ENCODE measurements around the gene MTIF2.
"Not testable (repeated sequence)": the region's sequence is repeated elsewhere in the genome, so short reads cannot be mapped to it uniquely, and the experiment has no call there.

The MTIF2 gene

DNA sequence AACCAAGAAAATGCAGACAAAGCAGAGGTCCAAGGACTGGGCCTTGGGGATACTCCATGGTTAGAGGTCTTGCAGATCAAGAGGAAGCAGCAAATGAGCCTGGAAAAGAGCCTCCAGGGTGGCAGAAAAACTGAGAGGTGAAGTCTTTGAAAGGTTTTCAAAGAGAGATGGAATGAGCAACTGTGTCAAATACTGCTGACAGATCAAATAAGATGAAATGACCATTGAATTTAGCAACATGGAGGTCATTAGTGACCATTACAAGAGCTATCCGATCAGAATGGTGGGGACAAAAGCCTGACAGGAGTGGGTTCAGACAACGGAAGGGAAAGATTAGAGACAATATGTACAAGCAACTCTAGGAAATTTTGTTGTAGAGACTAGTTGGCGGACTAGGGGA is 38.5 kb downstream of the MTIF2 start:
- no peak for DNase-seq (ENCODE audit: low read depth)
- H3K4me3 ChIP-seq (ENCODE audit: low read depth, low read length) = no peak overlapping the region
- TF ChIP-seq, protein P1, sequence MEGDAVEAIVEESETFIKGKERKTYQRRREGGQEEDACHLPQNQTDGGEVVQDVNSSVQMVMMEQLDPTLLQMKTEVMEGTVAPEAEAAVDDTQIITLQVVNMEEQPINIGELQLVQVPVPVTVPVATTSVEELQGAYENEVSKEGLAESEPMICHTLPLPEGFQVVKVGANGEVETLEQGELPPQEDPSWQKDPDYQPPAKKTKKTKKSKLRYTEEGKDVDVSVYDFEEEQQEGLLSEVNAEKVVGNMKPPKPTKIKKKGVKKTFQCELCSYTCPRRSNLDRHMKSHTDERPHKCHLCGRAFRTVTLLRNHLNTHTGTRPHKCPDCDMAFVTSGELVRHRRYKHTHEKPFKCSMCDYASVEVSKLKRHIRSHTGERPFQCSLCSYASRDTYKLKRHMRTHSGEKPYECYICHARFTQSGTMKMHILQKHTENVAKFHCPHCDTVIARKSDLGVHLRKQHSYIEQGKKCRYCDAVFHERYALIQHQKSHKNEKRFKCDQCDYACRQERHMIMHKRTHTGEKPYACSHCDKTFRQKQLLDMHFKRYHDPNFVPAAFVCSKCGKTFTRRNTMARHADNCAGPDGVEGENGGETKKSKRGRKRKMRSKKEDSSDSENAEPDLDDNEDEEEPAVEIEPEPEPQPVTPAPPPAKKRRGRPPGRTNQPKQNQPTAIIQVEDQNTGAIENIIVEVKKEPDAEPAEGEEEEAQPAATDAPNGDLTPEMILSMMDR (conservative IDR thresholded peaks at IDR 0.05; ENCODE audit: low read depth, low read length) = no peak

DNA sequence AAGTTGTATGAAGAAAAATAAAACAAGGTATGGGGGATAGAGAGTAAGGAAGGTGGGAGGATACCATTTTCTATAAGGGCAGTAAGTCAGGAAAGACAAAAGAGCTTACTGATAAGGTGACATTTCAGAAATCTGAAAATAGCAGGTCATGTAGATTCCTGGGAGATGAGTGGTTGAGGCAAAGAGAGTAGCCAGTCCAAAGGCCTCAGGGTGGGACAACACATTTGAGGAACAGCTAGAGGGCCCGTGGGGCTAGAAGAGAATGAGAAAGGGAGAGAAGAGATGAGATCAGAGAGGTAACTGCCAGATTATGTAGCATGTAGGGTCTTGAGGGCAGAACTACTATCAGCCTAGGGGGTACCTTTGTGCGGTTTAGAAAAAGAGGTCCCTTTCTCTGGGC is 39.8 kb downstream of the MTIF2 start:
- TF ChIP-seq, protein P1 (conservative IDR thresholded peaks at IDR 0.05; ENCODE audit: low read depth, low read length) = no peak

DNA sequence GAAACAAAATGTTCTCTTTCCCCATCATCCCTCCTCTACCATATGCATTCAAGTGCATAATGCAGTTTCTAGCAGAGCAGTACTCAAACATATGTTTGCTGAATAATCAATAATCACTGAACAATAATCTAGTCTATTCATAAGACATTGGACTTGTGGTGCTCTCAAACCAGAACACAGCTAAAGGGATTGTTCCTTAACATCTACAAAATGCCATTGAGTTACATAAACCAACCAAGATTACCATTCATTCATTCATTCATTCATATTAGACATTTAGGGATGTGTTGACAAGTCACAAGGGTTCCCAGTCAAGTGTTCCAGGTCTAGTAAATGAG is 40.8 kb downstream of the MTIF2 start:
- DNase-seq (ENCODE audit: low read depth) = no peak
- H3K4me3 ChIP-seq (ENCODE audit: low read depth, low read length) = no peak overlapping the region
- TF ChIP-seq, protein P1 (conservative IDR thresholded peaks at IDR 0.05; ENCODE audit: low read depth, low read length) = no peak

More for the DNA sequence above, 39.8 kb downstream of the MTIF2 start:
- no peak overlapping the region for H3K4me3 ChIP-seq (ENCODE audit: low read depth, low read length)
- DNase-seq (ENCODE audit: low read depth) = no peak

DNA sequence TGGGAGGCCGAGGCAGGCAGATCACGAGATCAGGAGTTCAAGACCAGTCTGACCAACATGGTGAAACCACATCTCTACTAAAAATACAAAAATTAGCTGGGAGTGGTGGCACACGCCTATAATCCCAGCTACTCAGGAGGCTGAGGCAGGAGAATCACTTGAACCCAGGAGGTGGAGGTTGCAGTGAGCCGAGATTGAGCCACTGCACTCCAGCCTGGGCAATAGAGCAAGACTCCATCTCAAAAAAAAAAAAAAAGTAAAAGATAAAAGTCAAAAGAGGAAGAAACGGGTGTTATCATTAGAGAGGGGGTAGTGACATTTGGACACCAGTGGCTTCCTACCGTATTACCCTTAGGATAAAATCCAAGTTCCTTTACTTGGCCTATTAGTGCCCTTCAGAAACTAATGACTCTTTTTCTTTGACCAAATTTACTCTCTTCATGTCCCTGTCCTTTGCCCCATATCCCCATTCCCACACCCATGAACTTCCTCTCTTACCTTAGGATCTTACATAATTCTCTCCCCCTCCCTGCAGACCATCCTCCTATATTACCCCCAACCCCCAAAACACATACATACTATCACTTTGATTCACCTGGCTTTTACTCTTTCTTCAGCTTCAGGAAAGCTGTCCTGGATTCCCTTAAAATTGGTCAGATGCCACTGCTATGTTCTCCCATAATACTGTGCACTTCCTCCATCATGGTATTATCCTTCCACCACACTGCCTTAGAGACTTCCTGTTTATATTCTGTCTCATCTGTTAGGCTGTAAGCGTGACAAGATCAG is 41.4 kb downstream of the MTIF2 start:
- DNase-seq (ENCODE audit: low read depth) = peak; percentile 59
- H3K4me3 ChIP-seq (ENCODE audit: low read depth, low read length) = not testable (repeated sequence)

DNA sequence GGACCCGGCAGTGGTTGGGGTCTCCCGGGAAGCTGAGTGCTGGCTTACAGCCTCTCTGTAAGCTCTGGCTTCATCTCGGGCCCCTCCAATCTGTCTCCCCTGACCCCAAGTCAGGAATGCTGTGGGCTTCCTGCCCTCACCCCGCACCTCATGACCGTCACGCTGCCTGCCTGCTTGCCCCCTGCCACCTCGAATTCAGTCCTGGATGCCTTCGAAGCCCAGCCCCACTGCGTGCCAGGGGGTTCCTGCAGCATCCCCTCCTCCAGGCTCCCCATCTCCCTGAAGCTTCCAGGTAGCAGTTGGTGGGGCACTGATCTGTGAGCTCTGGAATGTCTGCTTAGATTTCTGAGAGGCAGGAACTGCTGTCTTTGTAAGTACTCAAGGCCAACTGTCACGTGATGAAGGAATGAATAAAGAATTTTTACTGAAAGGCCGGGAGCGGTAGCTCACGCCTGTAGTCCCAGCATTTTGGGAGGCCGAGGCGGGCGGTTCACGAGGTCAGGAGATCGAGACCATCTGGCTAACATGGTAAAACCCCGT is 43.5 kb downstream of the MTIF2 start:
- DNase-seq (ENCODE audit: low read depth) = peak; percentile 11
- TF ChIP-seq, protein P1 (conservative IDR thresholded peaks at IDR 0.05; ENCODE audit: low read depth, low read length) = no peak
- no peak overlapping the region for H3K4me3 ChIP-seq (ENCODE audit: low read depth, low read length)

DNA sequence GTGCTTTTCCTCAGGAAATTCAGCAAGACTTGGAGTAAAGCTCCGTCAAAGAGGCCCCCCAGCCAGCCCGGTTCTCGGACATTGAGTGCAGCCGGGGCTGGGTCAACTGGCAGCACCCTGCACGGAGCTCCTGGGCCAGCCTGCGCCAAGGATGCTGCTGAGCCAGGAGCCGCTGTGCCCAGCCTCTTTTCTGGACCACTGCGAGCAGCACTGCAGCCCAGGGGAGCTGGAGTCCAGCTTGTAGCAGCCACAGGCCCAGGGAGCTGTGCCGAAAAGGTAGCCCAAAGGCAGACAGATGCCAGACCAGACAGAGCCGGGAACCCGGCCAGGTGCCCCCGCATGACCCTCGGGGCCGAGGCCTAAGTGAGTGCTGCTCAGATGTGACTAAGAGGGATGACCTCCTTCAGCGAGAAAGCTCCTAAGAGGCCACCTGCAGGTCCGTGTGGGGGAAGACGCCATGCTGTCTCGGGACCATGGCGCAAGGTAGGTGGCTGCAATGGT is 44.2 kb downstream of the MTIF2 start:
- TF ChIP-seq, protein P1 (conservative IDR thresholded peaks at IDR 0.05; ENCODE audit: low read depth, low read length) = no peak
- peak; percentile 4 for DNase-seq (ENCODE audit: low read depth)
- no peak overlapping the region for H3K4me3 ChIP-seq (ENCODE audit: low read depth, low read length)

DNA sequence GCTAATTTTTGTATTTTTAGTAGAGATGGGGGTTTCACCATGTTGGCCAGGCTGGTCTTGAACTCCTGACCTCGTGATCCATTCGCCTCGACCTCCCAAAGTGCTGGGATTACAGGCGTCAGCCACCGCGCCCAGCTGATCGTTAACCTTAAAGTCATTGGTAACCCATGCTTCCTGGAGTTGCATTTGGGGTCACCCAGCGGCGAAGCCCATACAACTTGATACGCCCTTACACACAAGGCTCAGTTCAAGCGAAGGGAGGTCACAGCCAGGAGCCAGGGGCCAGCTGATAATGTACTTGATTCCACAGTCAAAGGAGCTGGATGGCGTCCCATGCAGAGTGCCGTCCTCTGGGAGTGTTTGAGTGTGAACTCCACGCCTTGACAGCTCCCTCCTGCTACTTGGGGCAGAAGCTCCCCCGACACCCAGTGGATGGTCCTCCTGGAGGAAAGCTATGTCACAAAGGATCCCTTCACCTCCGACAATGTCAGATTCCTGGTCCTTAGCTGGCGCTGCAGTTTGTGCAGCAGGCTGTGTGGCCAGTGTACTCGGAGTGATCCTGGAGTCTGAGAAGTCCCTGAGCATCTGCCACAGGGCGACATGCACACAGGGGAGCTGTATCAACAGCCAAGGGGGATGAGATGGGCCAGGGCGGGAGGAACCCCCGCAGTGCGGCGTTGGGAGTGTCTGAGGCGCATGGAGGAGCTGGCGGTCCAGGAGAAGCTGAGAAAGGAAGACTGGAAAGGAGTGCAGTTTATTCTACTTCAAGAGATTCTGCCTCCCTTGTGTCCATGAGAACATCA is 44.9 kb downstream of the MTIF2 start:
- H3K4me3 ChIP-seq (ENCODE audit: low read depth, low read length) = no peak overlapping the region
- TF ChIP-seq, protein P1 (conservative IDR thresholded peaks at IDR 0.05; ENCODE audit: low read depth, low read length) = no peak
- no peak for DNase-seq (ENCODE audit: low read depth)
